Glutamatergic neuron (in vitro differentiated cells): ENCODE results near the gene FNIP2. TPM values are rescaled to one million over a fixed set of nuclear protein-coding genes. Genes with fewer than 3 reads are reported as not detected.

ENCODE experiments used
- DNase-seq: peaks from one replicate; pipeline ENCODE4 v3.0.0; 2022
- H3K27ac Mint-ChIP-seq: one replicate; pipeline ENCODE4 v1.8.0; 2020; ENCODE audit warnings: mild to moderate bottlenecking, mixed read lengths, inconsistent platforms; ENCODE audit not compliant: unreplicated experiment
- H3K27me3 Mint-ChIP-seq: one replicate; pipeline ENCODE4 v1.8.0; 2020; ENCODE audit warnings: mild to moderate bottlenecking, moderate library complexity, mixed read lengths, inconsistent platforms; ENCODE audit not compliant: unreplicated experiment
- H3K36me3 Mint-ChIP-seq: one replicate; pipeline ENCODE4 v1.8.0; 2020; ENCODE audit warnings: mild to moderate bottlenecking, mixed read lengths, inconsistent platforms; ENCODE audit not compliant: unreplicated experiment
- H3K4me1 Mint-ChIP-seq: one replicate; pipeline ENCODE4 v1.8.0; 2020; ENCODE audit warnings: mild to moderate bottlenecking, low read depth, mixed read lengths, inconsistent platforms; ENCODE audit not compliant: unreplicated experiment
- H3K4me3 Mint-ChIP-seq: one replicate; pipeline ENCODE4 v1.8.0; 2020; ENCODE audit warnings: mild to moderate bottlenecking, mixed read lengths, inconsistent platforms; ENCODE audit not compliant: unreplicated experiment
- H3K9me3 Mint-ChIP-seq: one replicate; pipeline ENCODE4 v1.8.0; 2020; ENCODE audit warnings: mild to moderate bottlenecking, moderate library complexity, mixed read lengths, inconsistent platforms; ENCODE audit not compliant: unreplicated experiment
- CTCF ChIP-seq: fragments of 200-600 bp; sonication (generic); IDR thresholded peaks from one replicate; pipeline ENCODE4 v1.5.0; 2021; ENCODE audit not compliant: partially characterized antibody, unreplicated experiment
- total RNA-seq: library from RNA; stranded (reverse); fragmentation: NEBNext Ultra II Directional; extraction: Animal tissue kit (Norgen Biotek cat#: 25700); gene quantifications from one replicate; pipeline ENCODE4 v1.2.1, GENCODE V29; 2021; ENCODE audit not compliant: unreplicated experiment

FNIP2 gene
- total RNA-seq, 1 donor from 2014 or later: 53.2 TPM

- TF ChIP-seq CTCF: no peak
- H3K36me3 Mint-ChIP-seq: no peaks in the 10 kb centered on the region
- H3K27me3 Mint-ChIP-seq: no peaks in the 10 kb centered on the region
- H3K9me3 Mint-ChIP-seq: no peaks in the 10 kb centered on the region
- peaks cover 13% of the 10 kb centered on the region for H3K4me1 Mint-ChIP-seq
- no peak overlapping the region for H3K4me3 Mint-ChIP-seq
- no peak for DNase-seq
- no peak overlapping the region for H3K27ac Mint-ChIP-seq
These were observed 9.9 kb downstream of the FNIP2 start for GRCh38 chr4:158778712-158779111.

DNA sequence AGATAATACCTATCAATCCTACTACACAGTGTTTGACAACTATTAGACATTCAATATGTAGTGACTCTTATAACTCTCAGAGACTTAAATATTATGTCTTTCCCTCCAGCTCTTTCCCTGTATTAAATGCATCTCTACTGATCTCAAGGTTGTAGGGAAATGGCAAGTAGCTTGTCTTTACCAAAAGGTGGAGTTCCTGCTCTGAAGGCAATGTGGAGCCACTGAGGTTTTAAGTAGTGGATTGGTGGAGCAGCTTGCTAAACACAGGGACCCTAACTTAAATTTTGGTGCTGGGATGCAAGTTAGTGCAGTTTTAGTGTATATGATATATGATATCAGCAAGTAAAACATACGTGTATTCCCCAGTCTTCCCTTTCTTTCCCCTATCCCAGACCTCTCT lies 13.1 kb downstream of the FNIP2 start:
- Mint-ChIP-seq H3K9me3 (no peaks in the 10 kb centered on the region), H3K36me3 (no peaks in the 10 kb centered on the region), H3K4me3 (no peak overlapping the region), H3K27ac (no peak overlapping the region), H3K4me1 (peaks cover 24% of the 10 kb centered on the region), H3K27me3 (no peaks in the 10 kb centered on the region)
- no peak for TF ChIP-seq CTCF
- no peak for DNase-seq

- H3K4me1 Mint-ChIP-seq: peaks cover 29% of the 10 kb centered on the region
These were observed 13.9 kb downstream of the FNIP2 start for GRCh38 chr4:158782551-158783360.

DNA sequence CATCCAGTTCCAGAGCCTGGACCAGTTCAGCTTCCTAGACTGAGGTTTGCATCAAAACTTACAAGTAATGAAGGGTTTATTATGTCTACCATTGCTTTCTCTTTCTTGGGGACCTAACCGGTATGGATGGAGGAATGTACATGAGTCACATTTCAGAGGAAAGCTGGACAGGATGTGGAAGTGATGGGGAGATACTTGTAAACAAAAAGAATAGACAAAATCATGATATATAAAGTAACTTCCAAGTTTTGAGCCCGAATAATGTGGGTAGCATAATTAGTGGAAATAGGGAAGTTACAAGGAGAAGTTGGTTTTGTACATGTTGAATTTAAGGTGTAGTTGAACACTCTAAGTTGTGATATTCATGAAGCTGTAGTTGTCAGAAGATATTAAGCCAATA lies 15.0 kb downstream of the FNIP2 start:
- no peak for TF ChIP-seq CTCF
- H3K27me3 Mint-ChIP-seq: no peaks in the 10 kb centered on the region
- no peak overlapping the region for H3K27ac Mint-ChIP-seq
- H3K9me3 Mint-ChIP-seq: no peaks in the 10 kb centered on the region
- no peak overlapping the region for H3K4me3 Mint-ChIP-seq
- no peaks in the 10 kb centered on the region for H3K36me3 Mint-ChIP-seq
- DNase-seq: no peak
- H3K4me1 Mint-ChIP-seq: peaks cover 37% of the 10 kb centered on the region

More at GRCh38 chr4:158782551-158783360, 13.9 kb downstream of the FNIP2 start:
- H3K4me3 Mint-ChIP-seq: no peak overlapping the region
- no peaks in the 10 kb centered on the region for H3K27me3 Mint-ChIP-seq
- H3K9me3 Mint-ChIP-seq: no peaks in the 10 kb centered on the region
- no peak overlapping the region for H3K27ac Mint-ChIP-seq
- TF ChIP-seq CTCF: no peak
- H3K36me3 Mint-ChIP-seq: no peaks in the 10 kb centered on the region
- DNase-seq: no peak

- H3K4me1 Mint-ChIP-seq: peaks cover 46% of the 10 kb centered on the region
- TF ChIP-seq CTCF: no peak
- no peaks in the 10 kb centered on the region for H3K9me3 Mint-ChIP-seq
- no peak overlapping the region for H3K4me3 Mint-ChIP-seq
- no peaks in the 10 kb centered on the region for H3K36me3 Mint-ChIP-seq
- no peak for DNase-seq
- no peak overlapping the region for H3K27ac Mint-ChIP-seq
- no peaks in the 10 kb centered on the region for H3K27me3 Mint-ChIP-seq
These were observed 16.9 kb downstream of the FNIP2 start for GRCh38 chr4:158785718-158786117.
